ENCODE measurements around the gene NET1.
"Not testable (repeated sequence)": the region's sequence is repeated elsewhere in the genome, so short reads cannot be mapped to it uniquely, and the experiment has no call there.

Gene NET1

GRCh38 chr10:5467207-5467535 is 54.8 kb downstream of the NET1 start:
- no peak for DNase-seq

- no peak for DNase-seq
These were observed 55.4 kb downstream of the NET1 start for GRCh38 chr10:5467634-5468255.

GRCh38 chr10:5468262-5469106 is 56.1 kb downstream of the NET1 start:
- DNase-seq, result no peak

- DNase-seq, result no peak
These were observed 57.1 kb downstream of the NET1 start for GRCh38 chr10:5469353-5470061.

GRCh38 chr10:5470062-5470751 is 57.9 kb downstream of the NET1 start:
- DNase-seq, result no peak

- DNase-seq, result not testable (repeated sequence)
These were observed 62.3 kb downstream of the NET1 start for GRCh38 chr10:5474642-5475041.

GRCh38 chr10:5475088-5475487 is 62.7 kb downstream of the NET1 start:
- DNase-seq, result not testable (repeated sequence)

- DNase-seq, result not testable (repeated sequence)
These were observed 63.8 kb downstream of the NET1 start for GRCh38 chr10:5475974-5476807.

GRCh38 chr10:5476918-5477525 is 64.7 kb downstream of the NET1 start:
- no peak for DNase-seq

GRCh38 chr10:5477948-5478693 is 65.8 kb downstream of the NET1 start:
- no peak for DNase-seq

GRCh38 chr10:5478694-5479305 is 66.4 kb downstream of the NET1 start:
- DNase-seq, result no peak

- DNase-seq, result no peak
These were observed 67.3 kb downstream of the NET1 start for GRCh38 chr10:5479481-5480161.

- DNase-seq, result no peak
These were observed 68.0 kb downstream of the NET1 start for GRCh38 chr10:5480162-5480941.

GRCh38 chr10:5481121-5481520 is 68.8 kb downstream of the NET1 start:
- no peak for DNase-seq

- DNase-seq, result no peak
These were observed 69.7 kb downstream of the NET1 start for GRCh38 chr10:5482016-5482415.

GRCh38 chr10:5484205-5484604 is 71.8 kb downstream of the NET1 start:
- no peak for DNase-seq

GRCh38 chr10:5485290-5485689 is 72.9 kb downstream of the NET1 start:
- no peak for DNase-seq

GRCh38 chr10:5485948-5486852 is 73.8 kb downstream of the NET1 start:
- DNase-seq, result no peak

Measured in NCI-H446 (cell line).